Measurements from ENCODE around the gene PLA2R1.

PLA2R1 gene

DNA sequence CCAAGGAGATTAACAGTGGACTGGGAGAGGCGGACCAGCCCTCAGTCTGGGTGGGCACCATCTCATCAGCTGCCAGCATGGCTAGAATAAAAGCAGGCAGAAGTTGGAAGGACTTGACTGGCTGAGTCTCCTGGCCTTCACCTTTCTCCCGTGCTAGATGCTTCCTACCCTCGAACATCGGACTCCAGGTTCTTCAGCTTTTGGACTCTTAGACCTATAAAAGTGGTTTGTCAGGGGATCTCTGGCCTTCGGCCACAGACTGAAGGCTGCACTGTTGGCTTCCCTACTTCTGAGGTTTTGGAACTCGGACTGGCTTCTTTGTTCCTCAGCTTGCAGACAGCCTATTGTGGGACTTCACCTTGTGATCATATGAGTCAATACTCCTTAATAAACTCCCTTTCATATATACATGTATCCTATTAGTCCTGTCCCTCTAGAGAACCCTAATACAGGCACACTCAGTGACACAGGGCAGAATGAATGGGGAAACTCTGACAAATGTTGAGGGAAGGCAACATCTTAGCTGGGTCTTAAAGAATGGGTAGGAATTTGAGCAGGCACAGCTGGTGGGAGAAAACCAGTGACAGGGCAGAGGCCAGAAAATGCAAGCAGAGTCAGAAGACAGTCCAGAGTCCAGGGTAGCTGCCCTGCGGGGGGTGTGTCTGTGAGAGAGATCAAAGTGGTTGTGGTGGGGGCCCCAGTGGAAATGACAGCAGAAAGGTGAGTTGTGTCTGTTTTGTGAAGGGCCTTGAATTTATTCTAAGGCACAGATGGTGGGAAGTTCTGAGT lies 156.3 kb downstream of the PLA2R1 start:
- no peak overlapping the region for H3K4me3 ChIP-seq (replicated peaks in 1 of 2; ENCODE audit: low read depth in 2 of 2, low read length in 2 of 2)
- TF ChIP-seq, protein P1, sequence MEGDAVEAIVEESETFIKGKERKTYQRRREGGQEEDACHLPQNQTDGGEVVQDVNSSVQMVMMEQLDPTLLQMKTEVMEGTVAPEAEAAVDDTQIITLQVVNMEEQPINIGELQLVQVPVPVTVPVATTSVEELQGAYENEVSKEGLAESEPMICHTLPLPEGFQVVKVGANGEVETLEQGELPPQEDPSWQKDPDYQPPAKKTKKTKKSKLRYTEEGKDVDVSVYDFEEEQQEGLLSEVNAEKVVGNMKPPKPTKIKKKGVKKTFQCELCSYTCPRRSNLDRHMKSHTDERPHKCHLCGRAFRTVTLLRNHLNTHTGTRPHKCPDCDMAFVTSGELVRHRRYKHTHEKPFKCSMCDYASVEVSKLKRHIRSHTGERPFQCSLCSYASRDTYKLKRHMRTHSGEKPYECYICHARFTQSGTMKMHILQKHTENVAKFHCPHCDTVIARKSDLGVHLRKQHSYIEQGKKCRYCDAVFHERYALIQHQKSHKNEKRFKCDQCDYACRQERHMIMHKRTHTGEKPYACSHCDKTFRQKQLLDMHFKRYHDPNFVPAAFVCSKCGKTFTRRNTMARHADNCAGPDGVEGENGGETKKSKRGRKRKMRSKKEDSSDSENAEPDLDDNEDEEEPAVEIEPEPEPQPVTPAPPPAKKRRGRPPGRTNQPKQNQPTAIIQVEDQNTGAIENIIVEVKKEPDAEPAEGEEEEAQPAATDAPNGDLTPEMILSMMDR (IDR thresholded peaks at IDR 0.05; ENCODE audit: low read depth, low read length) = no peak
- DNase-seq (ENCODE audit: low read depth in 2 of 2) = no peak

DNA sequence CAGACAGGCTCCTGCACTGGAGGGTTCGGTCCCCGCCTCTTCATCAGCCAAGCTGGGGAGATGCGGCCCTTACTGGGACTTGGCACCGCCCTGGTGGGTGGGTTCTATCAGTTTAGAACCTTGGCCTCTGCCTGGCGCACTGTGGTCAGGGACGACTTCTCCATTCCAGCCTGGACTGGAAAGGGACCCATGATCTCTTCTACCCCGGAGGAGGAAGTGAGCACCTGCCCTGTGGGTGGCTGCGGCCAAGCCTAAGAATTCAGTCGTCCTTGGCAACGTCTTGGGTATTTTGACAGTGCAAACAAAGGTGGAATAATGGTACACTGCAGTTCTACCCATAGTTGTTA lies 157.5 kb downstream of the PLA2R1 start:
- TF ChIP-seq, protein P1 (IDR thresholded peaks at IDR 0.05; ENCODE audit: low read depth, low read length) = no peak
- DNase-seq (ENCODE audit: low read depth in 2 of 2) = no peak
- H3K4me3 ChIP-seq (replicated peaks in 1 of 2; ENCODE audit: low read depth in 2 of 2, low read length in 2 of 2) = no peak overlapping the region

DNA sequence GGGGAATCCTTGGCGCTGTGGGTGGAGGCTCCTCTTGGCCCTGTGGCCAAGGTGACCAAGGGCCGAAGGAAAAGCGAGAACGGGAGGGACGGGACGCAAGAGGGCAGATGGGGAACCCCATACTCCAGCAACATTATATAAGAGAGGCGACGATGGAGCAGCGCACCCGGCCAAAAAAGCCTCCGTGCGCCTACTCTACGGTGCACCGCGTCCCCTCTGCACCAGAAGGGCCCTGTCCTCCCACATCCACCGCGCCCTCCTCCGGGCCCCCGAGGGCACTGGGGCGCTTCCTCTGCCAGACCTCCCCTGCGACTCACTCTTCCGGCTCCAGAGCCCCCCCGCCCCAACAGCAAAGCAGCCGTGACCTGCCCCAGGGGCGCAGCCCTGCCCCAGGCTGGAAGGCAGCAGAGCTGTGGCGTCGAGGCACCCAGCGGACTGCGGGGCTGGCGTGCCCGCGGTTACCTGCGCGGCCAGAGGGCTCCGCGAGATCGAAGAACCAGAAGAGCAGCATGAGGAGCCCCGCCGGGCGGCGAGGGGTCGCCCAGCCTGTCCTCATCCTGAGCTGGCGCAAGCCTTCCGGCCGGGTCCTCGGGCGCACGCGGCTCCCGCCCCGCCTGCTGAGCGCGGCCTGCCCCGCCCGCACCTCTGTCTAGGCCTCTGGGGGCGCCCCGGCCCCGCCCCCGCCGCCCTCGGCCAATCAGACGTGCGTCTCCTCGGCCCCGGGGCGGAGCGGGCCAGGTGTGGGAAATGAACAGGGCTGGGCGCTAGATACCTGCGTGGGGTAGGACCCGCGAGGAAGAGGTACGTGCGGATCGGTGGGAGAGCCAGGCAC lies 158.1 kb downstream of the PLA2R1 start, which contains the start of gene LY75:
Gene LY75 (minus strand): TSS at position 630 of the 832 bp plus-strand sequence.
- TF ChIP-seq, protein P1 (IDR thresholded peaks at IDR 0.05; ENCODE audit: low read depth, low read length) = no peak
- peak within 1 kb of the TSS; percentile 33 to 37 for H3K4me3 ChIP-seq (replicated peaks in 1 of 2; ENCODE audit: low read depth in 2 of 2, low read length in 2 of 2)
- DNase-seq (ENCODE audit: low read depth in 2 of 2) = peak; percentile 7 to 15

DNA sequence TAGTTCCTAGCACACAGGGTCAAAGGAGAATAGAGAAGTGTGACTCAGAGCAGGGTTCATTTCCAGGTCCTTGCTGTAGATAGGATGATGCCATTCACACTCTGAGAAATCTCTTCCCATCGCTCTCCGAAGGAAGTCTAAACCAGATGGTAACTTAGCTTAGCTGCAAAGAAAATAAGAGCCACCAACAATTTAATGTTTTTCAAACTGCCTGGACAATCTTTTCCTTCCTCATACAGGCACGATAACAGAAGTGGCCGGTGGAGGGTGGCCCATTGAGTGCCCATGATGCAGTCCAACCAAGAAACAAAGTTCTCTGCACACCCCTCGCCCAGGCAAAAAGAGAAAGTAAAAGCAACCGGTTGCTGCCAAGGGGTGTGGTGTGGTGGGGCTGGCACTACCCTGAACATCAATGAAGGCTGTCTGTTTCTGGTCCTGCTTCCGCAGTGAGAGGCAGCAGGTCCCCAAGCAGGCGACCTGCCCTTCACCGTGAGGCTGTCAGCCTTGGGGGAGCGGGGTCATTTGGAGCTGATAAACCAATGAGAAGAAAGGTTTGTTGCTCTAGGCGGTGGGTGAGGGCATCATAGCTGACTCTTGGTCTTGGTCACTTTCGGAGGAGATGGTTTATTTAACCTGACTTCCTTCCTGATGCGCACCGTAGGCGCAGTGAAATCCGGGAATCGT lies 158.8 kb downstream of the PLA2R1 start:
- TF ChIP-seq, protein P1 (IDR thresholded peaks at IDR 0.05; ENCODE audit: low read depth, low read length) = no peak
- H3K4me3 ChIP-seq (replicated peaks in 1 of 2; ENCODE audit: low read depth in 2 of 2, low read length in 2 of 2) = peak overlapping the region; percentile 33 to 37
- DNase-seq (ENCODE audit: low read depth in 2 of 2) = peak; percentile 25 to 26

DNA sequence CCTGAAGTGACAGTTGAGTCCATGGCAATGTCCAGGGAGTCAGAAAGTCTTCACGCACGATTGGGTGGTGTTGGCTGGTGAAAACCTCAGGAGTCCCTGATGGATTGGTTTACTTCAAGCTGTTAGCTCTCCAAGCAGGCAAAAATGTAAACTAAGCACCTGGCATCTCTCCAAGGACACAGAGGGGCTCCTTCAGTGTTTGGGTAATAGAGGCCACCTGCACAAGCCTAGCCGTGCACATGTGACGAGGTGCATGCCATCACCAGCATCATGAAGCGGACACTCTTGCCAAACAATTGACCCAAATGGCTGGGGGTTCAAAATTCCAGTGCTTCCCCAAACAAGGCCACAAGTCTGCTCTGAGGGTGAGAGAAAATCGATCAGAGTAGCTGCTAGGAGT lies 159.7 kb downstream of the PLA2R1 start:
- no peak for DNase-seq (ENCODE audit: low read depth in 2 of 2)
- TF ChIP-seq, protein P1 (IDR thresholded peaks at IDR 0.05; ENCODE audit: low read depth, low read length) = no peak
- H3K4me3 ChIP-seq (replicated peaks in 1 of 2; ENCODE audit: low read depth in 2 of 2, low read length in 2 of 2) = no peak overlapping the region

DNA sequence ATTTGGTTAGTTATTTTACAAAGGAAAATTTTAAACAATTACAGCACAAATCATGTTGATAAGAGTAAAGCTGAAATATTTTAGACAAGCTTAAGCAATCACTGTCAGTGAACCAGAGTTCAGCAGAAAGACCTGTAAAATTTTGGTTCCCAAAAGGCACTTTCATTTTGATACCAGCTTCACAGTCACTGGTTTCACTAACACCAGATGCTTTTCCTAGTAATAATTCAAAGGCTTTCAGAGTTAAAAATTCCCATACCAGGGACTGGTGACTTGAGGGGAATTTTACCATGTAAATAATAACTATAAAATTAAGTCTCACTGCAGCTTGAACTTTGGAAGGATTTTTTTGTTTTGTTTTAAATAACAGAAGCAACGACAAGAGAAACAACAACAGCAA lies 162.1 kb downstream of the PLA2R1 start:
- TF ChIP-seq, protein P1 (IDR thresholded peaks at IDR 0.05; ENCODE audit: low read depth, low read length) = no peak
- DNase-seq (ENCODE audit: low read depth in 2 of 2) = no peak
- no peak overlapping the region for H3K4me3 ChIP-seq (replicated peaks in 1 of 2; ENCODE audit: low read depth in 2 of 2, low read length in 2 of 2)

All from cardiac fibroblast (primary cell).